ENCODE measurements around the gene BIVM. TPM values are rescaled to one million over a fixed set of nuclear protein-coding genes. Genes with fewer than 3 reads are reported as not detected.

The BIVM gene
- total RNA-seq, 1 donor from 2014 or later = 39.2 TPM

DNA sequence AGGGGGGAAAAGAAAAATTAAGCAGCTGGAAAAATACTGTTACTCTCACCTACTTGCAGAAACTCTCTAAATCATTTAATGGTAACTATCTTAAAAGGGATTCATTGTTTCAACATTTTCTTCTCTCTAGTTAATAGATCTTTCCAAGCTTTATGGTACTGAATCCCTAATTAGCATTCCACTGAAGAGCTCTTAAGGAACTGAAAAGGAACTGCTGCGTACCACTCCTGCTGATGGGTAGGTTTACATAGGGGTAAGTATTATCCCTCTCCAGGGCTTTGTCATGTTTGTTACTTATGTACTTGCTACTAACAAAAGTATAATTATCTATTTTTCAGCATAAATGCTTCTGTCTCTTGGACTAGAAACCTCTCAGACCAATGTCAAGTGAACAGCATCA lies 37.8 kb upstream of the BIVM start:
- Mint-ChIP-seq H3K9me3 (ENCODE audit: unreplicated experiment) (no peaks in the 10 kb centered on the region), H3K4me3 (ENCODE audit: unreplicated experiment) (no peak overlapping the region), H3K36me3 (ENCODE audit: unreplicated experiment) (no peaks in the 10 kb centered on the region), H3K27me3 (ENCODE audit: unreplicated experiment) (no peaks in the 10 kb centered on the region), H3K4me1 (ENCODE audit: low read depth, unreplicated experiment) (no peaks in the 10 kb centered on the region), H3K27ac (ENCODE audit: unreplicated experiment) (no peak overlapping the region)
- TF ChIP-seq, protein P1, sequence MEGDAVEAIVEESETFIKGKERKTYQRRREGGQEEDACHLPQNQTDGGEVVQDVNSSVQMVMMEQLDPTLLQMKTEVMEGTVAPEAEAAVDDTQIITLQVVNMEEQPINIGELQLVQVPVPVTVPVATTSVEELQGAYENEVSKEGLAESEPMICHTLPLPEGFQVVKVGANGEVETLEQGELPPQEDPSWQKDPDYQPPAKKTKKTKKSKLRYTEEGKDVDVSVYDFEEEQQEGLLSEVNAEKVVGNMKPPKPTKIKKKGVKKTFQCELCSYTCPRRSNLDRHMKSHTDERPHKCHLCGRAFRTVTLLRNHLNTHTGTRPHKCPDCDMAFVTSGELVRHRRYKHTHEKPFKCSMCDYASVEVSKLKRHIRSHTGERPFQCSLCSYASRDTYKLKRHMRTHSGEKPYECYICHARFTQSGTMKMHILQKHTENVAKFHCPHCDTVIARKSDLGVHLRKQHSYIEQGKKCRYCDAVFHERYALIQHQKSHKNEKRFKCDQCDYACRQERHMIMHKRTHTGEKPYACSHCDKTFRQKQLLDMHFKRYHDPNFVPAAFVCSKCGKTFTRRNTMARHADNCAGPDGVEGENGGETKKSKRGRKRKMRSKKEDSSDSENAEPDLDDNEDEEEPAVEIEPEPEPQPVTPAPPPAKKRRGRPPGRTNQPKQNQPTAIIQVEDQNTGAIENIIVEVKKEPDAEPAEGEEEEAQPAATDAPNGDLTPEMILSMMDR (IDR thresholded peaks at IDR 0.05; ENCODE audit: partially characterized antibody, unreplicated experiment) = no peak
- DNase-seq = no peak

DNA sequence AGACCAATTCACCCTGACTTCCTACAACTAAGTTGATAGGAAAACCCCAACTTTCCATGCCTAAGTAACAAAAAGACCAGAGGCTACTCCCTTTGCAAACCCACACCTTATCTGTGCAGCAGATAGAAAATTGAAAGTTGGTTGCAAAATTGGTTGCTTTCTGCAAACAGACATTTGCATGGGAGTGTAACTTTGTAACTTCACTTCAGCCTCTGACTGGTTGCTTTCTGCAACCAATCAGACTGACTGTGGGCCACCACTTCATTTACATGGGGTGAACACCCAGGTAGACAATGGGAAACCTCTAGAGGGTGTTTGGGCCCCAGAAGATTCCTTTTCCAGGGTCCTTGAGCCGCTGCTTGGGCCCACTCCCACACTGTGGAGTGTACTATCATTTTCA lies 35.2 kb upstream of the BIVM start:
- no peaks in the 10 kb centered on the region for H3K36me3 Mint-ChIP-seq (ENCODE audit: unreplicated experiment)
- no peak overlapping the region for H3K27ac Mint-ChIP-seq (ENCODE audit: unreplicated experiment)
- H3K27me3 Mint-ChIP-seq (ENCODE audit: unreplicated experiment) = no peaks in the 10 kb centered on the region
- TF ChIP-seq, protein P1 (IDR thresholded peaks at IDR 0.05; ENCODE audit: partially characterized antibody, unreplicated experiment) = no peak
- H3K9me3 Mint-ChIP-seq (ENCODE audit: unreplicated experiment) = no peaks in the 10 kb centered on the region
- no peak for DNase-seq
- no peak overlapping the region for H3K4me3 Mint-ChIP-seq (ENCODE audit: unreplicated experiment)
- no peaks in the 10 kb centered on the region for H3K4me1 Mint-ChIP-seq (ENCODE audit: low read depth, unreplicated experiment)

DNA sequence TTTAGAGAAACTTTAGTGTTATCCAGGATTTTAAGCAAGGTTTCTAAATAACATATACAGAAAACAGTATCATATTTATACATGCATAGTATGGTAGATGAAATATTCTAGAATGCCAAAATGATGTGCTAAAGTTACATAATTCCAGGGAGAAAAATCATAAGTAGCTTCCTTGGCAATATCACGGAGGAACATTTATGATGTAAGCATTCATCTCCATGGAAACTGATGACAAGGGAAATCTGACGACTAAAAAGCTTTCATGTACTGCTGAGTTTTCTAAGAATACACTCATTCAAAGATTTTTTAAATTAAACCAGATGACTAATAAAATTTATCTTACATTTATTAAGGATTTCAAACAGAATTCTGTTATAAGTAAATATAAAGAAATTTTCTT lies 30.0 kb upstream of the BIVM start:
- DNase-seq = no peak
- Mint-ChIP-seq H3K27me3 (ENCODE audit: unreplicated experiment) (no peaks in the 10 kb centered on the region), H3K36me3 (ENCODE audit: unreplicated experiment) (no peaks in the 10 kb centered on the region), H3K9me3 (ENCODE audit: unreplicated experiment) (no peaks in the 10 kb centered on the region), H3K4me1 (ENCODE audit: low read depth, unreplicated experiment) (peaks cover 1% of the 10 kb centered on the region), H3K27ac (ENCODE audit: unreplicated experiment) (no peak overlapping the region), H3K4me3 (ENCODE audit: unreplicated experiment) (no peak overlapping the region)
- TF ChIP-seq, protein P1 (IDR thresholded peaks at IDR 0.05; ENCODE audit: partially characterized antibody, unreplicated experiment) = no peak

DNA sequence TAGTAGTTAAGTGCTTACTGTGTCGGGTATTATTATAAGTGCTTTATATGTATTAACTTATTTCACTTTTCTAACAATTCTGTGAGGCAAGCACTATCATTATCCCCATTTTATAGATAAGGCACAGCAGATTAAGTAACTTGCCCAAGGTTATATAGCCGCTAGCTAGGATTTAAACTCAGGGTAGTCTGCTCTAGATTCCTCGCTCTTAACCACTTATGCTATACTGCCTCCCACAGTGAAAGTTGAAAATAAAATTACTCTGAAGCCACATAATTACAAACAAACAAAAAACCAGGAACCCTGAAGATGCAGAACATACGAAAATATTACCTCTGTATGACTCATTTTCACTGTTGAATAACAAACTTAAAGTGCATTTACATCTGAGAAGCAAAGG lies 29.2 kb upstream of the BIVM start:
- Mint-ChIP-seq H3K4me3 (ENCODE audit: unreplicated experiment) (no peak overlapping the region), H3K4me1 (ENCODE audit: low read depth, unreplicated experiment) (peaks cover 4% of the 10 kb centered on the region), H3K27me3 (ENCODE audit: unreplicated experiment) (peaks cover 3% of the 10 kb centered on the region), H3K9me3 (ENCODE audit: unreplicated experiment) (no peaks in the 10 kb centered on the region), H3K27ac (ENCODE audit: unreplicated experiment) (no peak overlapping the region), H3K36me3 (ENCODE audit: unreplicated experiment) (no peaks in the 10 kb centered on the region)
- TF ChIP-seq, protein P1 (IDR thresholded peaks at IDR 0.05; ENCODE audit: partially characterized antibody, unreplicated experiment) = no peak
- DNase-seq = no peak

GRCh38 chr13:102770435-102770834 lies 28.5 kb upstream of the BIVM start:
- H3K9me3 Mint-ChIP-seq (ENCODE audit: unreplicated experiment) = no peaks in the 10 kb centered on the region

More at GRCh38 chr13:102770435-102770834, 28.5 kb upstream of the BIVM start:
- Mint-ChIP-seq H3K4me1 (ENCODE audit: low read depth, unreplicated experiment) (peaks cover 4% of the 10 kb centered on the region), H3K4me3 (ENCODE audit: unreplicated experiment) (no peak overlapping the region), H3K27ac (ENCODE audit: unreplicated experiment) (no peak overlapping the region), H3K36me3 (ENCODE audit: unreplicated experiment) (no peaks in the 10 kb centered on the region), H3K27me3 (ENCODE audit: unreplicated experiment) (peaks cover 3% of the 10 kb centered on the region)
- DNase-seq = no peak
- TF ChIP-seq, protein P1 (IDR thresholded peaks at IDR 0.05; ENCODE audit: partially characterized antibody, unreplicated experiment) = no peak

All from glutamatergic neuron (in vitro differentiated cells).